ENCODE measurements around the gene INPP1. TPM values are rescaled to one million over a fixed set of nuclear protein-coding genes. Genes with fewer than 3 reads are reported as not detected.

Gene INPP1
- total RNA-seq, 1 donor from 2014 or later = 11.7 TPM

DNA sequence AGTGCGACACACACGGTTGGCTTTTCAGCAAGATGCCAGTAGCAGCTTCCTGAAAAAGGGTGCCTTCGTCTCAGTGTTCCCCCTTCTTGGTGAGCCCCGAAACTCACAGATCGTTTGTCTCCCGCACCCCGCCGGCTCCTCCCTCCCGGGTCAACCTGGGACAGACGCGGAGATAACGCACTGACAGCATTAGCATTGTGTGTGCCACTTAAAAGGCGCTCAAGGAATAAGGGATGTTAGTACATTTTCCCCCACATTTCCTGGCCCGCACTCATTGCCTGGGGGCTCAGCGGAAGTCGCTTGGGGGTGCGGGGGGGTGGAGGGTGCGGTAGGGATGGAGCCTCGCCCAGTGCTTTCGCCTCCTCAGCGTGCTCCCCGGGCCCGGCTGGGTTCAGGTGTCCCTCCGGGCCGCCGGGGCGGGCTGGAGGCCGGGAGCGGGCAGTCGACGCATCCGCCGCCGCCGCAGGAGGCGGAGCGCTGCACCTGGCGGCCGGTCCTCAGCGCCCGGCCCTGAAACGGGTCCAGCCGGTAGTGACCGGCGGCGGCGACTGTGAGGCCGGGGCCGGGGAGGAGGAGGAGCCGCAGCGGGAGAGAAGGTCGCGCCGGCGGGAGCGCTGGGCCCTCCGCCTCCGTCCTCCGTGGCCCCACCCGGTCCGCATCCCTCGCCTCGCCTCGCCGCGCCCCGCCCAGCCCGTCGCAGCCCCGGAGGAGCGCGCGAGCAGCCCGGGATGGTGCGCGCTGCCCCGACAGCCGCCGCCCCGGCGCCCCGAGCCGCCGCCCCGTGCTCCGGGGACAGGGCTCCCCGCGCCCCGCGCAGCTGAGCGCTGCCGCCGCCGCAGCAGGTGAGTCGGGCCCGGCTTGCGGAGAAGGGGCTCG is 64.5 kb downstream of the INPP1 start, which contains the start of gene MFSD6:
TSS of gene MFSD6 (plus strand) at position 694 of the 876 bp plus-strand sequence. CDS start 27,675 bp downstream, outside the sequence.
- DNase-seq (ENCODE audit: low spot score) = peak; percentile 22
- peaks cover 10% of the 10 kb centered on the region for H3K27me3 Mint-ChIP-seq (ENCODE audit: unreplicated experiment)
- peak within 1 kb of the TSS; percentile 61 for H3K27ac Mint-ChIP-seq (ENCODE audit: unreplicated experiment)
- H3K36me3 Mint-ChIP-seq (ENCODE audit: low read depth, unreplicated experiment) = no peaks in the 10 kb centered on the region
- H3K4me1 Mint-ChIP-seq (ENCODE audit: unreplicated experiment) = peaks cover 12% of the 10 kb centered on the region
- TF ChIP-seq CTCF (IDR thresholded peaks at IDR 0.05; ENCODE audit: unreplicated experiment) = no peak
- peak within 1 kb of the TSS; percentile 89 for H3K4me3 Mint-ChIP-seq (ENCODE audit: unreplicated experiment)
- H3K9me3 Mint-ChIP-seq (ENCODE audit: unreplicated experiment) = no peaks in the 10 kb centered on the region

DNA sequence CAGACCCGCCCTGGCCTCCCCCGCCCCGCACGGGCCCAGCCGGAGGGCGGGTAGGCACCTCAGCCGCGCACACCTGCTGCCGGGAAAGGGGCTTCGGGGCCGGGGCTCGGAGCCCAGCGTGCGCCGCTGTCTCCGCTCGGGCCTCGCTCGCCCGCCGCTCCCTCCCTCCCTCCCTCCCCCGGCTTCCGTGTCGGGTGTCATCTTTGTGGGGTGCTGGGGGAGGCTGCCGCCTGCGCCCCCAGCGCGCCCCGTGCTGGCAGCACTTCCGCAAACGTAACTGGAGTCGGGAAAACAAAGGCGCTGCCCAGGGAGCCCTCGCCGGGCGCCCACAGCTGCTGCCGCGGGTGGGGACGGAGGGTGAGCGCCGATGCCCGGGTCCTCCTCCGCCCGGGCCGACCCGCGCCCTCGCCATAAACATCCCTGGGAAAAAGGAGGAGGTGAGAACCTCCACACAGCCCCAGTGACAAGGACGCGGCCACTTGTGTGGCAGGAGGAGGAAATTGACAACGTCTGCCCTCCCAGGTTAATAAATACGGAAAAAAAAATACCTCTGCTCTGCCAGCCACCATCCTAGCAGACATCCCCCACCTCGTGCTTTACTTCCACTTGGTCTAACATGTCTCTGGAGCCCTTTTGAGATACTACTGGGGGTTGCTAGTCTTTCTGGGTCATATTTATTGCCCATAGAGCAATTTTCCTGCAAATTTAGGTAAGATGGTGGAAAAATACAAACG is 65.3 kb downstream of the INPP1 start:
- Mint-ChIP-seq H3K4me3 (ENCODE audit: unreplicated experiment) (peak overlapping the region; percentile 89), H3K36me3 (ENCODE audit: low read depth, unreplicated experiment) (no peaks in the 10 kb centered on the region), H3K9me3 (ENCODE audit: unreplicated experiment) (no peaks in the 10 kb centered on the region), H3K4me1 (ENCODE audit: unreplicated experiment) (peaks cover 20% of the 10 kb centered on the region), H3K27me3 (ENCODE audit: unreplicated experiment) (peaks cover 10% of the 10 kb centered on the region), H3K27ac (ENCODE audit: unreplicated experiment) (peak overlapping the region; percentile 61)
- peak; percentile 24 for DNase-seq (ENCODE audit: low spot score)
- no peak for TF ChIP-seq CTCF (IDR thresholded peaks at IDR 0.05; ENCODE audit: unreplicated experiment)

- no peak for DNase-seq (ENCODE audit: low spot score)
- Mint-ChIP-seq H3K36me3 (ENCODE audit: low read depth, unreplicated experiment) (no peaks in the 10 kb centered on the region), H3K27me3 (ENCODE audit: unreplicated experiment) (peaks cover 10% of the 10 kb centered on the region), H3K27ac (ENCODE audit: unreplicated experiment) (no peak overlapping the region), H3K4me1 (ENCODE audit: unreplicated experiment) (peaks cover 23% of the 10 kb centered on the region), H3K9me3 (ENCODE audit: unreplicated experiment) (no peaks in the 10 kb centered on the region), H3K4me3 (ENCODE audit: unreplicated experiment) (no peak overlapping the region)
- TF ChIP-seq CTCF (IDR thresholded peaks at IDR 0.05; ENCODE audit: unreplicated experiment) = no peak
Observed at GRCh38 chr2:190409616-190410015, 66.2 kb downstream of the INPP1 start.

- Mint-ChIP-seq H3K36me3 (ENCODE audit: low read depth, unreplicated experiment) (no peaks in the 10 kb centered on the region), H3K27me3 (ENCODE audit: unreplicated experiment) (peaks cover 10% of the 10 kb centered on the region), H3K4me3 (ENCODE audit: unreplicated experiment) (no peak overlapping the region), H3K4me1 (ENCODE audit: unreplicated experiment) (peaks cover 23% of the 10 kb centered on the region), H3K9me3 (ENCODE audit: unreplicated experiment) (no peaks in the 10 kb centered on the region), H3K27ac (ENCODE audit: unreplicated experiment) (no peak overlapping the region)
- no peak for TF ChIP-seq CTCF (IDR thresholded peaks at IDR 0.05; ENCODE audit: unreplicated experiment)
- no peak for DNase-seq (ENCODE audit: low spot score)
Observed at GRCh38 chr2:190410166-190410565, 66.8 kb downstream of the INPP1 start.

Data from endothelial cell (in vitro differentiated cells).